Measurements from ENCODE around the gene NR2C2AP. TPM values are rescaled to one million over a fixed set of nuclear protein-coding genes. Genes with fewer than 3 reads are reported as not detected.

The NR2C2AP gene
- total RNA-seq, 1 donor from 2014 or later = 16.5 TPM

DNA sequence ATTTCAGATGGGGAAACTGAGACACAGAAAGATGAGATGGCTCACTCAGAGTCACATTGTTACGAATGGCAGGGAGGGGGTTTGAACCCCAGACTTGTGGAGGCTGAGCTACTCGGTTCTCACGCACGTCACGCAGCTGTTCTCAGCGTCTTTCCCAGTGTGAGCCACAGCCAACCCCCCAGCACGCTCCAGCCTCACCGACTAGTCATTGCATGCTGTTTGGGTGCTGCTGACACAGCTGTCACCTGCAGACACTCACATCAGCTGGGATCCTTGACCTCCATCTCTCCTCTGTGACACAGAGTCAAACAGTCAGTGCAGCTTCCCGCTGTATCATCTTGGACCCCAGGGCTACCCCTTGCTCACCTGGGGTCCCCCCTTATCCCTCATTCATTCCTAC lies 6.2 kb upstream of the NR2C2AP start:
- intact Hi-C loops (cut with DNase I) = no loop called here
- H3K4me1 ChIP-seq = no peaks in the 10 kb centered on the region
- no peaks in the 10 kb centered on the region for H3K9me3 ChIP-seq
- H3K27ac ChIP-seq = no peak overlapping the region
- no peak for DNase-seq (ENCODE audit: low spot score in 2 of 2)
- H3K36me3 ChIP-seq = no peaks in the 10 kb centered on the region
- H3K27me3 ChIP-seq = no peaks in the 10 kb centered on the region
- H3K4me3 ChIP-seq = no peak overlapping the region
- TF ChIP-seq, protein P1, sequence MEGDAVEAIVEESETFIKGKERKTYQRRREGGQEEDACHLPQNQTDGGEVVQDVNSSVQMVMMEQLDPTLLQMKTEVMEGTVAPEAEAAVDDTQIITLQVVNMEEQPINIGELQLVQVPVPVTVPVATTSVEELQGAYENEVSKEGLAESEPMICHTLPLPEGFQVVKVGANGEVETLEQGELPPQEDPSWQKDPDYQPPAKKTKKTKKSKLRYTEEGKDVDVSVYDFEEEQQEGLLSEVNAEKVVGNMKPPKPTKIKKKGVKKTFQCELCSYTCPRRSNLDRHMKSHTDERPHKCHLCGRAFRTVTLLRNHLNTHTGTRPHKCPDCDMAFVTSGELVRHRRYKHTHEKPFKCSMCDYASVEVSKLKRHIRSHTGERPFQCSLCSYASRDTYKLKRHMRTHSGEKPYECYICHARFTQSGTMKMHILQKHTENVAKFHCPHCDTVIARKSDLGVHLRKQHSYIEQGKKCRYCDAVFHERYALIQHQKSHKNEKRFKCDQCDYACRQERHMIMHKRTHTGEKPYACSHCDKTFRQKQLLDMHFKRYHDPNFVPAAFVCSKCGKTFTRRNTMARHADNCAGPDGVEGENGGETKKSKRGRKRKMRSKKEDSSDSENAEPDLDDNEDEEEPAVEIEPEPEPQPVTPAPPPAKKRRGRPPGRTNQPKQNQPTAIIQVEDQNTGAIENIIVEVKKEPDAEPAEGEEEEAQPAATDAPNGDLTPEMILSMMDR (IDR thresholded peaks at IDR 0.05) = no peak

DNA sequence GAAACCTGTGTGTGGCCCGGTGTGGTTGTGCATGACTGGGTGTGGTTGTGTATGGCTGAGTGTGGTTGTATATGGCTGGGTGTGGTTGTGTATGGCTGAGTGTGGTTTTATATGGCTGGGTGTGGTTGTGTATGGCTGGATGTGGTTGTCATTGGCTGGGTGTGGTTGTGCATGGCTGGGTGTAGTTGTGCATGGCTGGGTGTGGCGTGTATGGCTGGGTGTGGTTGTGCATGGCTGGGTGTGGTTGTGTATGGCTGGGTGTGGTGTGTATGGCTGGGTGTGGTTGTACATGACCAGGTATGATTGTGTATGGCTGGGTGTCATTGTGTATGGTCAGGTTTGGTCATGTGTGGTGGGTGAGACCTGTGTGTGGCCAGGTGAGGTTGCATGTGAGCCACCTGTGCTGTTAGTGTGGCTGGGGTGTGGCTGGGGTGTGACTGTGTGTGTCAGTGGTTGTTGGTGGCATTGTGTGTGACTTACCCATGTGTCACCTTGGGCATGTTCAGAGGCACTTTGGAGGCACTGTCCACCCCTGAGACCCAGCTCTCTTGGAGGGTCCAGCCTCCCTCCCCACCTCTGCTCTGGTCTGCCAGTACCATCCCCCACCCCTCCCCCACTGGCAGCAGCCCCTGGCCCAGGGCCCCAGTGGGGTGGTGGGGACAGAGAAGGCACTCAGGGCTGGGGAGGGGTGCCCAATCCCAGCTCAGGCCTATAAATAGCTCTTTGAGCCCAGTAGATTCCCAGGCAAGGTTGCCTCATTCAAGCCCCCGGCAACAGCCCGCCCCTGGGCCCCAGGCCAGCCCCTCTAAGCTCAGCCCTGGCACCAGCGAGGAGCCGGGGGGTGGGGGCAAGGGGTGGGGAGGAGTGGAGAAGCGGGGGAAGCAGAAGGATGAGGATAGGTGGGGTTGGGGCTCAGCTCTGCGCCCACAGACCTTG lies 4.7 kb upstream of the NR2C2AP start:
- intact Hi-C loops (cut with DNase I) = no loop called here
- no peaks in the 10 kb centered on the region for H3K9me3 ChIP-seq
- no peaks in the 10 kb centered on the region for H3K36me3 ChIP-seq
- H3K4me1 ChIP-seq = no peaks in the 10 kb centered on the region
- no peak for DNase-seq (ENCODE audit: low spot score in 2 of 2)
- H3K27me3 ChIP-seq = no peaks in the 10 kb centered on the region
- TF ChIP-seq, protein P1 (IDR thresholded peaks at IDR 0.05) = no peak
- no peak overlapping the region for H3K4me3 ChIP-seq
- H3K27ac ChIP-seq = no peak overlapping the region

DNA sequence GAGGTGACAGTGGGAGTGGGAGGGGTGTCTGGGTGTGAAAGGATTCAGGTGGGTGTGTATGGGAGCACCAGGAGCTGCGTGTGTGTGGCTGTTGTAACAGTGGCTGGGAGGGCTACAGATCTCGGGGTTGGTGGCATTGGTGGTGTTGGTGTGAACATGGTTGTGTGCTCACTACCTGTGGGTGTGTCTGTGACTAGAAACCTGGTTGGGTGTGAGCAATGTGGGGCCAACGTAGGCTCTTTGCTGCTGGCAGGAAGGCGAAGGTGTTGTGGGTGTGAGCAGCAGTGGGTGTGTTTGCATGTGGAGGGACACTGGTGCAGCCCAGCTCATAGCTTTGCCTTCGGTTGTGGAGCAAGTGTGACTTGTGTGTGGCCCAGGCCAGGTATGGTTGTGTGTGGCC lies 3.7 kb upstream of the NR2C2AP start:
- intact Hi-C loops (cut with DNase I) = no loop called here
- TF ChIP-seq, protein P1 (IDR thresholded peaks at IDR 0.05) = no peak
- DNase-seq (ENCODE audit: low spot score in 2 of 2) = no peak

DNA sequence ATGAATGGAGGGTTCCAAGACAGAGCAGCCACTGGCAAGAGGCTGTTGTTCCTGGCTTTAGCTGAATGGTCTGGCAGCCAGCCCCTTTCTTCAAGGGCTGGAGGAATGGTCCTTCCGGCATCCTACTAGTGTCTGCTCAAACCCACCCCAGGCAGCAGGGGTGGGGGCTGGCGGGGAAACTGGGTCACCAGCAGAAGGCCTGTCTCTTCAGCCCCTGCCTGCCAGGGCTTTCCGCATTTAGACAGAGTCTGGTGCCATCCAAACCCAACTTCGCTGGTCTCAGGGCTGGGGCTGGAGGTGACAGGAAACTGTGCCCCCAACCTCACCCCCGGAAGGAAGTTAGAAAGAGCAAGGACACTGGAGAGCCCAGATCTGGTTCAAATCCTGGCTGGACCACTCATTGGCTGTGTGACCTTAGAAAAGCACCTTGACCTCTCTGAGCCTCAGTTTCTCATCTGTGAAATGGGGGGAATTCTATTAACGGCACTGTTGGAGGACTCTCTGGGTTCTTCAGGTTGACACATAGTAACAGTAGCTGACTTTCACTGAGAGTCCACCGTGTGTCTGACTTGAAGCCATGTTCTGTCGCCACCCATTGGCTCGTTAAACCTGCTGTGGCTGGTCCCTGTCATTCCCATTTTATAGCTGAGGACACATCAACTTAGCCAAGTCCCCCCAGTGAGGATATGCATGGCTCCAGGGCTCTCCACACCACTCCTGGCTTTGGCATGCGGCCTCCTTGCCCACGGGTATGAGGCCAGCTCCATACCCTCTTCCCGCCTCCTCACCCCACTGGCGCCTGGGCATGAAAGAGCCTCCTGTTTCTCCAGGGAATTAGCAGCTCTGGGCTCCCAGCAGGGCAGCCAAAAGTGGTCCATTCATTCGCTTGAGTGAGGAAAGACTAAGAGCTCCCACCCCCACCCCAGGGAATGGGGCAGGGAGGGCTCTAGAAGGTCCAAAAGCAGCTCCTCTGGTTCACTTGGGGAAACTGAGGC lies 2.5 kb upstream of the NR2C2AP start:
- H3K4me3 ChIP-seq = no peak overlapping the region
- DNase-seq (ENCODE audit: low spot score in 2 of 2) = no peak
- intact Hi-C loops (cut with DNase I) = no loop called here
- peaks cover 0 to 5% of the 10 kb centered on the region in 2 donors for H3K4me1 ChIP-seq
- TF ChIP-seq, protein P1 (IDR thresholded peaks at IDR 0.05) = no peak
- no peaks in the 10 kb centered on the region for H3K9me3 ChIP-seq
- no peaks in the 10 kb centered on the region for H3K27me3 ChIP-seq
- H3K27ac ChIP-seq = no peak overlapping the region
- H3K36me3 ChIP-seq = peaks cover 0 to 2% of the 10 kb centered on the region in 2 donors

More for the DNA sequence above, 3.7 kb upstream of the NR2C2AP start:
- H3K36me3 ChIP-seq = no peaks in the 10 kb centered on the region
- no peaks in the 10 kb centered on the region for H3K27me3 ChIP-seq
- H3K4me3 ChIP-seq = no peak overlapping the region
- peaks cover 0 to 5% of the 10 kb centered on the region in 2 donors for H3K4me1 ChIP-seq
- no peak overlapping the region for H3K27ac ChIP-seq
- no peaks in the 10 kb centered on the region for H3K9me3 ChIP-seq

GRCh38 chr19:19204181-19204580 lies 967 bp upstream of the NR2C2AP start:
- TF ChIP-seq, protein P1 (IDR thresholded peaks at IDR 0.05) = no peak
- Histone ChIP-seq H3K27ac (no peak overlapping the region), H3K27me3 (no peaks in the 10 kb centered on the region), H3K4me1 (peaks cover 0 to 5% of the 10 kb centered on the region in 2 donors), H3K36me3 (peaks cover 2 to 6% of the 10 kb centered on the region in 2 donors), H3K9me3 (no peaks in the 10 kb centered on the region), H3K4me3 (no peak overlapping the region)
- intact Hi-C loops (cut with DNase I) = no loop called here
- DNase-seq (ENCODE audit: low spot score in 2 of 2) = no peak
